KMS-11 (cell line): Measurements from ENCODE around the gene HERC6.
"Not testable (repeated sequence)": the region's sequence is repeated elsewhere in the genome, so short reads cannot be mapped to it uniquely, and the experiment has no call there.

Source experiments
- H2AFZ ChIP-seq: fragments of 200-600 bp; sonication (generic); 2 replicates; pipeline ENCODE4 v1.6.1; 2016; ENCODE audit warnings: antibody characterized with exemption, mixed run types, low read depth
- H3K27ac ChIP-seq: fragments of 200-600 bp; sonication (generic); 2 replicates; pipeline ENCODE4 v1.6.1; 2016; ENCODE audit warnings: mild to moderate bottlenecking, mixed run types
- H3K27me3 ChIP-seq: fragments of 200-600 bp; sonication (generic); 2 replicates; pipeline ENCODE4 v1.6.1; 2017; ENCODE audit warnings: mild to moderate bottlenecking, low read depth, mixed run types, moderate library complexity; ENCODE audit not compliant: insufficient read depth
- H3K36me3 ChIP-seq: fragments of 200-600 bp; sonication (generic); 2 replicates; pipeline ENCODE4 v1.6.1; 2017; ENCODE audit warnings: mild to moderate bottlenecking, mixed run types; ENCODE audit not compliant: insufficient read depth
- H3K4me1 ChIP-seq: fragments of 200-600 bp; sonication (generic); 2 replicates; pipeline ENCODE4 v1.6.1; 2016; ENCODE audit warnings: mild to moderate bottlenecking, low read depth, mixed run types; ENCODE audit not compliant: poor library complexity, severe bottlenecking
- H3K4me2 ChIP-seq: fragments of 200-600 bp; sonication (generic); 2 replicates; pipeline ENCODE4 v1.7.0; 2016; ENCODE audit warnings: mild to moderate bottlenecking, mixed run types
- H3K4me3 ChIP-seq: fragments of 200-600 bp; sonication (generic); IDR thresholded peaks from 2 replicates; pipeline ENCODE4 v1.6.1; 2017; ENCODE audit warnings: low read depth, low read length, mixed read lengths; ENCODE audit not compliant: insufficient read depth
- H3K79me2 ChIP-seq: fragments of 200-600 bp; sonication (generic); 2 replicates; pipeline ENCODE4 v1.6.1; 2016; ENCODE audit warnings: low read depth, mixed run types; ENCODE audit not compliant: insufficient read depth
- H3K9ac ChIP-seq: fragments of 200-600 bp; sonication (generic); 2 replicates; pipeline ENCODE4 v1.6.1; 2016; ENCODE audit warnings: mild to moderate bottlenecking, mixed run types
- H4K20me1 ChIP-seq: fragments of 200-600 bp; sonication (generic); 2 replicates; pipeline ENCODE4 v1.6.1; 2016; ENCODE audit warnings: mild to moderate bottlenecking, mixed run types; ENCODE audit not compliant: insufficient read depth
- CTCF ChIP-seq: fragments of 200-600 bp; sonication (generic); conservative IDR thresholded peaks from 2 replicates; pipeline ENCODE4 v1.6.1; 2017; ENCODE audit warnings: low read depth, mild to moderate bottlenecking, antibody characterized with exemption, low read length, moderate library complexity, mixed read lengths

Gene HERC6

DNA sequence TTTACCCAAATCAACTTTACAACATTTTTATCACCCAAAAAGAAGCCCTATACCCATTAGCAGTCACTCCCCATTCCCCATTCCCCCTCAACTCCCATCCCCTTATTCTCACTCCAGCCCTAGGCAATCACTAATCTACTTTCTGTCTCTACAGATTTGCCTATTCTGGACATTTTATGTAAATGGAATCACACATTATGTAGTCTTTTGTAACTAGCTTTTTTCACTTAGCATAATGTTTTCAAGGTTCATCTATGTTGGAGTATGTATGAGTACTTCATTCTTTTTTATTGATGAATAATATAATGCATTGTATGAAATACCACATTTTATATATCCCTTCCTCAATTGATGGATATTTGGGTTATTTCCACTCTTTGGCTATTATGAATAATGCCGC lies 42.2 kb downstream of the HERC6 start:
- Histone ChIP-seq H3K79me2 (no peaks in the 10 kb centered on the region), H3K9ac (no peak overlapping the region), H3K4me1 (peaks cover 30% of the 10 kb centered on the region), H3K4me3 (no peak overlapping the region), H4K20me1 (no peaks in the 10 kb centered on the region), H3K27ac (no peak overlapping the region), H3K36me3 (no peaks in the 10 kb centered on the region), H3K4me2 (no peak overlapping the region), H3K27me3 (no peaks in the 10 kb centered on the region), H2AFZ (no peak overlapping the region)
- TF ChIP-seq CTCF, result no peak

- H2AFZ ChIP-seq, result no peak overlapping the region
- no peak overlapping the region for H3K4me2 ChIP-seq
- no peak overlapping the region for H3K4me3 ChIP-seq
- H3K27ac ChIP-seq, result no peak overlapping the region
- H3K27me3 ChIP-seq, result no peaks in the 10 kb centered on the region
- H4K20me1 ChIP-seq, result no peaks in the 10 kb centered on the region
- H3K79me2 ChIP-seq, result no peaks in the 10 kb centered on the region
- peaks cover 30% of the 10 kb centered on the region for H3K4me1 ChIP-seq
- no peaks in the 10 kb centered on the region for H3K36me3 ChIP-seq
- H3K9ac ChIP-seq, result no peak overlapping the region
- no peak for TF ChIP-seq CTCF
Measured at GRCh38 chr4:88422403-88422802, 43.8 kb downstream of the HERC6 start.

DNA sequence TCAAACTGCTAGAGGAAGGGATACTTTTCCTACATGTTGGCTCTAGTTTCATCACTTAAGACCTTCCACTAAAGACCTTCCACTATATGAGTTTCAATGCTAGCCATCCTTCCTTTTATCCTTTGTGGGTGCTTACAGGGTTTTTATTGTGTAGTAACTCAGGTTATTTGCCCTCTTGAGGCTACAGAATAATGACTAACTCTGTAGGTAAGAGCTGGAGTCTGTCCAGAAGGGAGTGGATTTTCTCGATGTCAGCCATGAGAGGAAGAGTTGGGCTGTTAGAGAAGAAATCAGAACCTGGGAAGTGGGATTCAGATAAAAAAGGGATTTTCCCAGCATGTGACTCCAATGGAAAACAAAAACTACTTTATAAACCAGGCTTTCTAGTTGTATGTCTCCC lies 50.7 kb downstream of the HERC6 start:
- H2AFZ ChIP-seq, result no peak overlapping the region

DNA sequence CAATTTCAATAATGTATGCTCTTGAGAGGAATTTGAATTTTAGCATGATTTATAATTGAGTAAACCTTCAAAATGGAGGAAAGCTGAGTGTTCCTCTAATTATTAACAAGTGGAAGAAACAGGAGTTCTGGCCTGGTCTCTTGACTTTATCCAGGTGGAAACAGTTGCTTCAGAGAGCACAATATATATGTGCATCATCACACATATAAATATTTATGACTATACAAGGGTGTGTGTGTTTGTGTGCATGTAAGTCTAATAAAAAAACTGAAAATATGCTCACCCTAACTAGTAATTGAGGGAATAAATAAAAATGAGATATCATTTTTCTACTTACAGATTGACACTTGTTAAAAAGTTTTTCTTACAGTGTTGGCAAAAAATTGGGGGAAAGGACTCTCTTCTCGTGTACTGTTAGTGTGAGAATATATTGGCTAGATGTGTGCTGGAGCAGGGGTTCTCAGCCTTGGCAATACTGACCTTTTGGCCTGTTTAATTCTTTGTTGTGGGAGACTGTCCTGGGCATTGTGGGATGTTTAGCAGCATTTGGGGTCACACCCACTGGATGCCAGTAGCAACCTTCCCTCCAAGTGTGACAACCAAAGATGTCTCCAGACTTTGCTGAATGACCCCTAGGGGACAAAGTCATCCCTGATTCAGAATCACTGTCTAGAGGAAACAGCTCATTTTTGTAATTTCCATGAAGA lies 57.5 kb downstream of the HERC6 start:
- Histone ChIP-seq H3K27me3 (no peaks in the 10 kb centered on the region), H2AFZ (no peak overlapping the region), H3K36me3 (no peaks in the 10 kb centered on the region), H3K79me2 (no peaks in the 10 kb centered on the region), H3K27ac (no peak overlapping the region), H3K9ac (no peak overlapping the region), H3K4me1 (no peaks in the 10 kb centered on the region), H3K4me3 (no peak overlapping the region), H4K20me1 (no peaks in the 10 kb centered on the region), H3K4me2 (no peak overlapping the region)
- no peak for TF ChIP-seq CTCF

More for the DNA sequence above, 50.7 kb downstream of the HERC6 start:
- Histone ChIP-seq H3K4me2 (no peak overlapping the region), H3K9ac (no peak overlapping the region), H3K27me3 (no peaks in the 10 kb centered on the region), H3K36me3 (no peaks in the 10 kb centered on the region), H3K4me1 (no peaks in the 10 kb centered on the region), H4K20me1 (no peaks in the 10 kb centered on the region), H3K4me3 (no peak overlapping the region), H3K79me2 (no peaks in the 10 kb centered on the region), H3K27ac (no peak overlapping the region)
- no peak for TF ChIP-seq CTCF

DNA sequence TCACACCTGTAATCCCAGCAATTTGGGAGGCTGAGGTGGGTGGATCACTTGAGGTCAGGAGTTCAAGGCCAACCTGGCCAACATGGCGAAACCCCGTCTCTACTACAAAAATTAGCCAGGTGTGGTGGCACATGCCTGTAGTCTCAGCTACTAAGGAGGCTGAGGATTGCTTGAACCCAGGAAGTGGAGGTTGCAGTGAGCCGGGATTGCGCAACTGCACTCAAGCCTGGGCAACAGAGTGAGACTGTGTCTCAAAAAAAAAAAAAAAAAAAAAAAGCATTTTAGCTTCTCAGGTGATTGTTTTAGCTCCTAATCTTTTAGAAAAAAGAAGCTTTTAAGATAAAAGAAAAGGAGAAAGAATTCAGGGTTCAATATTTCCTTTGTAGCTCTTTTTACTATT lies 59.2 kb downstream of the HERC6 start:
- H3K27me3 ChIP-seq, H3K36me3 ChIP-seq, H4K20me1 ChIP-seq, H3K4me3 ChIP-seq, H3K4me1 ChIP-seq, H3K79me2 ChIP-seq, H2AFZ ChIP-seq, H3K9ac ChIP-seq, H3K4me2 ChIP-seq, H3K27ac ChIP-seq: not testable (repeated sequence)
